Measurements from ENCODE around the gene NCS1.

The NCS1 gene

DNA sequence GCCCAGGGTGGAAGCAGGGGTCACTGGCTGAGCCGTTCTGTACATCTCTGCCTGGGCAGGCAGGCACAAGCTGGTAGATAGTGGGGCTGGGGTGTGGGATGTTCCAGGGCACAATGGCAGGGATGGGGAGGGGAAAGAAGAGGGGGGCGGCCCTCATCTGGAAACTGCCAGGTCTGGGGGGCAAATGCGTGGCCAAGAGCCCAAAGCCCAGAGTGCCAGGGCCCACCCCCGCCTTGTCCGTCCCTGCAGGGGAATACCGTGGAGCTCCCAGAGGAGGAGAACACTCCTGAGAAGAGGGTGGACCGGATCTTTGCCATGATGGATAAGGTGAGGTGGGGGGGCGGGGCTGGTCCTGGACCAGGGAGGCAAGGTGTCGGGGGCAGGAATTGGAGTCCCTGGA, 50.6 kb downstream of the NCS1 start:
- Histone ChIP-seq H3K9me3 (no peaks in the 10 kb centered on the region), H3K4me3 (ENCODE audit: low read depth in 1 of 2, low read length in 1 of 2) (no peak overlapping the region), H3K4me1 (ENCODE audit: control insufficient read depth in 1 of 2, insufficient read depth in 1 of 2, low read depth in 1 of 2, low read length in 1 of 2) (no peaks in the 10 kb centered on the region), H3K27me3 (no peaks in the 10 kb centered on the region), H3K36me3 (no peaks in the 10 kb centered on the region), H3K27ac (no peak overlapping the region)
- TF ChIP-seq, protein P1, sequence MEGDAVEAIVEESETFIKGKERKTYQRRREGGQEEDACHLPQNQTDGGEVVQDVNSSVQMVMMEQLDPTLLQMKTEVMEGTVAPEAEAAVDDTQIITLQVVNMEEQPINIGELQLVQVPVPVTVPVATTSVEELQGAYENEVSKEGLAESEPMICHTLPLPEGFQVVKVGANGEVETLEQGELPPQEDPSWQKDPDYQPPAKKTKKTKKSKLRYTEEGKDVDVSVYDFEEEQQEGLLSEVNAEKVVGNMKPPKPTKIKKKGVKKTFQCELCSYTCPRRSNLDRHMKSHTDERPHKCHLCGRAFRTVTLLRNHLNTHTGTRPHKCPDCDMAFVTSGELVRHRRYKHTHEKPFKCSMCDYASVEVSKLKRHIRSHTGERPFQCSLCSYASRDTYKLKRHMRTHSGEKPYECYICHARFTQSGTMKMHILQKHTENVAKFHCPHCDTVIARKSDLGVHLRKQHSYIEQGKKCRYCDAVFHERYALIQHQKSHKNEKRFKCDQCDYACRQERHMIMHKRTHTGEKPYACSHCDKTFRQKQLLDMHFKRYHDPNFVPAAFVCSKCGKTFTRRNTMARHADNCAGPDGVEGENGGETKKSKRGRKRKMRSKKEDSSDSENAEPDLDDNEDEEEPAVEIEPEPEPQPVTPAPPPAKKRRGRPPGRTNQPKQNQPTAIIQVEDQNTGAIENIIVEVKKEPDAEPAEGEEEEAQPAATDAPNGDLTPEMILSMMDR (IDR thresholded peaks at IDR 0.05) = no peak

- Histone ChIP-seq H3K4me3 (ENCODE audit: low read depth in 1 of 2, low read length in 1 of 2) (no peak overlapping the region), H3K27me3 (no peaks in the 10 kb centered on the region), H3K27ac (no peak overlapping the region), H3K36me3 (no peaks in the 10 kb centered on the region), H3K9me3 (no peaks in the 10 kb centered on the region), H3K4me1 (ENCODE audit: control insufficient read depth in 1 of 2, insufficient read depth in 1 of 2, low read depth in 1 of 2, low read length in 1 of 2) (no peaks in the 10 kb centered on the region)
- TF ChIP-seq, protein P1 (IDR thresholded peaks at IDR 0.05) = no peak
These were observed 52.9 kb downstream of the NCS1 start for GRCh38 chr9:130225071-130225470.

DNA sequence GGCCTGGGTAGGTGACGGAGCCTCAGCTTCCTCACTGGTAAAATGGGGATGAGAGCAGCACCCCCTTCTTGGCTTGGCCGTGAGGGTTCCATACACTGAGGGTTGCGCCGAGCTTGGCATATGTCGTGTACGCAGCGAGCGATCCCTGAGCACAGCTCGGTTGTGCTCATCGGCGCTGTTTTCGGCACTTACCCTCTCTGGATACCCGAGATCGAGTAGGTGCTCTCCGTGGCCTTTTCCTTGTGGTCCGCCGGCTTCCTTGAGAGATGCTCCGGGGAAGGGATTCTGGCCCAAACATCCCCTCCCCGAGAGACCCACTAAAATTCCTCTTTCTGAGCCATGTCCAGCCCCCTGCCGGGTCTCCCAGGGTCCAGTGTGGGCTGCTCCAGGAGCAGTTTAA, 53.4 kb downstream of the NCS1 start:
- no peak overlapping the region for H3K27ac ChIP-seq
- no peak overlapping the region for H3K4me3 ChIP-seq (ENCODE audit: low read depth in 1 of 2, low read length in 1 of 2)
- TF ChIP-seq, protein P1 (IDR thresholded peaks at IDR 0.05) = no peak
- H3K36me3 ChIP-seq = no peaks in the 10 kb centered on the region
- no peaks in the 10 kb centered on the region for H3K27me3 ChIP-seq
- H3K4me1 ChIP-seq (ENCODE audit: control insufficient read depth in 1 of 2, insufficient read depth in 1 of 2, low read depth in 1 of 2, low read length in 1 of 2) = no peaks in the 10 kb centered on the region
- H3K9me3 ChIP-seq = no peaks in the 10 kb centered on the region

DNA sequence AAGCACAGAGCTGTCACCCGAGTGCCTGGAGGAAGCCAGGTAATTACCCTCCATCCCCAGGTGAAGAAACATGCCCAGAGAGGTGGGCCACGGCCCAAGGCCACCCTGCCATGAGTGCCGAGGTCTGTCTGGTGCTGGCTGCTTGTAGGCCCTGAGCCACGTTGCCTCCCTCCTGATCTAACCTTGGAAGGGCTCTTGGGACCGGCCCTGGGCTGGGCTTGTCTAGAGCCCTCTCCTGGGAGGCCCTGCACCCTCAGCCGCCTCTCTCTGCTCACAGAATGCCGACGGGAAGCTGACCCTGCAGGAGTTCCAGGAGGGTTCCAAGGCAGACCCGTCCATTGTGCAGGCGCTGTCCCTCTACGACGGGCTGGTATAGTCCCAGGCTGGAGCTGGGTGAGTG, 53.9 kb downstream of the NCS1 start:
- Histone ChIP-seq H3K27me3 (no peaks in the 10 kb centered on the region), H3K9me3 (no peaks in the 10 kb centered on the region), H3K4me3 (ENCODE audit: low read depth in 1 of 2, low read length in 1 of 2) (no peak overlapping the region), H3K36me3 (no peaks in the 10 kb centered on the region), H3K27ac (no peak overlapping the region), H3K4me1 (ENCODE audit: control insufficient read depth in 1 of 2, insufficient read depth in 1 of 2, low read depth in 1 of 2, low read length in 1 of 2) (no peaks in the 10 kb centered on the region)
- TF ChIP-seq, protein P1 (IDR thresholded peaks at IDR 0.05) = no peak

DNA sequence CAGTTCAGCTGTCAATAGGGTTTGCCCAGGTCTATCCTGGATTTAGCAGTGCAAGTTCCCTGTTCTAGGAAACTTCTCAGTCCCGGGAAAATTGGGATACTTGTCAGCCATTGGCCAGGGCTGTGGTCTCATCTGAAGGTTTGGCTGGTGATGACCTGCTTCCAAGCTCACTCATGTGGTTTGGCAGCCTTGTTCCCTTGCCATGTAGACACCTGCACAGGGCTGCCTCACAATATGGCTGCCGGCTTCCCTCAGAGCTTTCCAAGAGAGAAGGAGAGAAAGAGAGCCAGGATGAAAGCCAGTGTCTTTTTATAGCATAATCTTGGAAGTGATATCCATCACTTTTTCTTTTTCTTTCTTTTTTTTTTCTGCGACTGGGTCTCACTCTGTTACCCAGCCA, 55.6 kb downstream of the NCS1 start:
- no peaks in the 10 kb centered on the region for H3K9me3 ChIP-seq
- no peak overlapping the region for H3K27ac ChIP-seq
- no peaks in the 10 kb centered on the region for H3K36me3 ChIP-seq
- no peaks in the 10 kb centered on the region for H3K4me1 ChIP-seq (ENCODE audit: control insufficient read depth in 1 of 2, insufficient read depth in 1 of 2, low read depth in 1 of 2, low read length in 1 of 2)
- no peaks in the 10 kb centered on the region for H3K27me3 ChIP-seq
- TF ChIP-seq, protein P1 (IDR thresholded peaks at IDR 0.05) = no peak
- no peak overlapping the region for H3K4me3 ChIP-seq (ENCODE audit: low read depth in 1 of 2, low read length in 1 of 2)

GRCh38 chr9:130229759-130230158, 57.6 kb downstream of the NCS1 start:
- Histone ChIP-seq H3K9me3 (no peaks in the 10 kb centered on the region), H3K4me3 (ENCODE audit: low read depth in 1 of 2, low read length in 1 of 2) (no peak overlapping the region), H3K36me3 (no peaks in the 10 kb centered on the region), H3K4me1 (ENCODE audit: control insufficient read depth in 1 of 2, insufficient read depth in 1 of 2, low read depth in 1 of 2, low read length in 1 of 2) (no peaks in the 10 kb centered on the region), H3K27me3 (no peaks in the 10 kb centered on the region), H3K27ac (no peak overlapping the region)
- TF ChIP-seq, protein P1 (IDR thresholded peaks at IDR 0.05) = no peak

Data from neutrophil (primary cell).